Measurements from ENCODE around the gene DGKH.
A peak's percentile ranks its signal among the peaks of the same experiment; 100 is the strongest.

Gene DGKH

GRCh38 chr13:42190529-42190928 lies 142.1 kb downstream of the DGKH start:
- DNase-seq (ENCODE audit: extremely low spot score), result no peak
- ChIA-PET CTCF (interaction anchor here (0.8 to 1.5 kb wide), 3 partner anchors 11 to 17 kb away, joined by 3 to 4 read pairs (median 4); no protein-coding TSS in a partner anchor), POLR2A (interaction anchor here (0.6 kb wide), 1 partner anchor 9 kb away, joined by 3 read pairs; no protein-coding TSS in a partner anchor)
- TF ChIP-seq, protein P1, sequence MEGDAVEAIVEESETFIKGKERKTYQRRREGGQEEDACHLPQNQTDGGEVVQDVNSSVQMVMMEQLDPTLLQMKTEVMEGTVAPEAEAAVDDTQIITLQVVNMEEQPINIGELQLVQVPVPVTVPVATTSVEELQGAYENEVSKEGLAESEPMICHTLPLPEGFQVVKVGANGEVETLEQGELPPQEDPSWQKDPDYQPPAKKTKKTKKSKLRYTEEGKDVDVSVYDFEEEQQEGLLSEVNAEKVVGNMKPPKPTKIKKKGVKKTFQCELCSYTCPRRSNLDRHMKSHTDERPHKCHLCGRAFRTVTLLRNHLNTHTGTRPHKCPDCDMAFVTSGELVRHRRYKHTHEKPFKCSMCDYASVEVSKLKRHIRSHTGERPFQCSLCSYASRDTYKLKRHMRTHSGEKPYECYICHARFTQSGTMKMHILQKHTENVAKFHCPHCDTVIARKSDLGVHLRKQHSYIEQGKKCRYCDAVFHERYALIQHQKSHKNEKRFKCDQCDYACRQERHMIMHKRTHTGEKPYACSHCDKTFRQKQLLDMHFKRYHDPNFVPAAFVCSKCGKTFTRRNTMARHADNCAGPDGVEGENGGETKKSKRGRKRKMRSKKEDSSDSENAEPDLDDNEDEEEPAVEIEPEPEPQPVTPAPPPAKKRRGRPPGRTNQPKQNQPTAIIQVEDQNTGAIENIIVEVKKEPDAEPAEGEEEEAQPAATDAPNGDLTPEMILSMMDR (IDR thresholded peaks at IDR 0.05; ENCODE audit: control extremely low read depth, extremely low read depth, low read depth, missing control alignments), result no peak

DNA sequence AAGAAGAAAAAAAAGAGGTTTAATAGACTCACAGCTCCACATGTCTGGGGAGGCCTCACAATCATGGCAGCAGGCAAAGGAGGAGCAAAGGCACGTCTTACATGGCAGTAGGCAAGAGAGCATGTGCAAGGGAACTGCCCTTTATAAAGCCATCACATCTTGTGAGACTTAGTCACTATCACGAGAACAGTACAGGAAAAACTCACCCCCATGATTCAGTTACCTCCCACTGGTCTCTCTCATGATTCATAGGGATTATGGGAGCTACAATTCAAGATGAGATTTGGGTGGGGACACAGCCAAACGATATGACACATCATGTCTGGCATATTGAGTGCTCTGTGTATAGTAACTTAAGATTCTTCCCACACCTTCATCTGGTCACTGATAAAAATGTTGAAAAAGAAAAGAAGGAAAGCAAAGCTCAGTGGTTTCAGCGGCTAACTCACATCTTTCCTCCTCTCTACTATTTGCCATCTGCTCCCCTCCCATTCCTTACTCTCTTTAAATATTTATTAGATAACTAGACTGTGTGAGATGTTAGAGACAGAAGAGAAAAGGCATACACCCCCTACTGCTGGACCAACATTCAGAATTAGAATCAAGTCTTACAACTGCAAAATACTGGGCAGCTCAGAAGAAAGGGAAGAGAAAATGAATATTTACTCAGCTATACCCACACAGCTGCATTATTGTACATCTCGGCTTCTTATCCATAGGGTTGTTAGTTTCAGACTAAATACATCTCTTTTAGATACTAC lies 163.4 kb downstream of the DGKH start:
- CTCF ChIA-PET, result interaction anchor here (1.5 to 1.6 kb wide), 2 partner anchors 13 to 22 kb away, joined by 3 to 4 read pairs; no protein-coding TSS in a partner anchor
- TF ChIP-seq, protein P1 (IDR thresholded peaks at IDR 0.05; ENCODE audit: control extremely low read depth, extremely low read depth, low read depth, missing control alignments), result no peak
- no peak for DNase-seq (ENCODE audit: extremely low spot score)
- POLR2A ChIA-PET, result no interaction called here

DNA sequence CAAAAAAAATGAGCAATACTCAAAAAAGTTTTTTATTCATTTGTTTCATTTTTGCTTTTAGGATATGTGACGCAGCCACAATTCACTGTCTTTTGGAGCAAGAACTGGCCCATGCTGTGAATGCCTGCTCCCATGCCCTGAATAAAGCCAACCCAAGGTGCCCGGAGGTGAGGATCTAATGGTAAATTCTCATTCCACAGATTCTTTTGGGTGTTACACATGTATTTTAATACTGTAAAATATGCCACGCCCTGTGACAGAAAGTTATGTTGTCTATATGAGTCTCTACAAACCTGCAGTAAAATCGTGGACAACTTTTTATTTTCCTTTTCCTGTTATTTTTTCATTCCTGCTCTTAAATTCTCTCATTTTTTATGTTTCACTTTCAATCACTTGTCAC lies 166.0 kb downstream of the DGKH start:
- TF ChIP-seq, protein P1 (IDR thresholded peaks at IDR 0.05; ENCODE audit: control extremely low read depth, extremely low read depth, low read depth, missing control alignments), result no peak
- no peak for DNase-seq (ENCODE audit: extremely low spot score)
- ChIA-PET CTCF (interaction anchor here (1.0 to 1.7 kb wide), 2 partner anchors 10 to 546 kb away, joined by 3 to 5 read pairs; no protein-coding TSS in a partner anchor), POLR2A (no interaction called here)

GRCh38 chr13:42215578-42216421 lies 167.4 kb downstream of the DGKH start:
- CTCF ChIA-PET, result interaction anchor here (0.9 to 1.6 kb wide), 5 partner anchors 9 to 548 kb away, joined by 3 to 9 read pairs (median 3); no protein-coding TSS in a partner anchor
- DNase-seq (ENCODE audit: extremely low spot score), result no peak
- TF ChIP-seq, protein P1 (IDR thresholded peaks at IDR 0.05; ENCODE audit: control extremely low read depth, extremely low read depth, low read depth, missing control alignments), result peak; percentile 37
- POLR2A ChIA-PET, result no interaction called here

DNA sequence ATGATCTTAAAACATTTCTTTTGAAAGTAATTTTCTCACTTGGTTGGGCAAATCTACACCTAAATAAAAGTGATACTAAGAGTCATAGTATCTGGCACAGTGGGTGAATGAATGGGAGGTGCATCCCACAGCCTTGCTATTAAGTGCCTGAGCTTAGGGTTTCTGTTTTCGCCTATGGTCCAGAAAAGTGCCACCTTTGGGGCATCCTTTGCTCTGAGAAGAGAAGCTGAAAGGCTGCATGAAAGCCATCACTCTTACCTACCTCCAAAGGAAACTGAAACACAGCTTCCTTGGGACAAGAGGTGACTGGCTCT lies 167.9 kb downstream of the DGKH start:
- POLR2A ChIA-PET, result no interaction called here
- no peak for DNase-seq (ENCODE audit: extremely low spot score)
- TF ChIP-seq, protein P1 (IDR thresholded peaks at IDR 0.05; ENCODE audit: control extremely low read depth, extremely low read depth, low read depth, missing control alignments), result no peak
- CTCF ChIA-PET, result interaction anchor here (0.9 to 1.6 kb wide), 4 partner anchors 9 to 348 kb away, joined by 3 to 9 read pairs (median 3); no protein-coding TSS in a partner anchor

GRCh38 chr13:42218576-42218975 lies 170.1 kb downstream of the DGKH start:
- TF ChIP-seq, protein P1 (IDR thresholded peaks at IDR 0.05; ENCODE audit: control extremely low read depth, extremely low read depth, low read depth, missing control alignments), result no peak
- no peak for DNase-seq (ENCODE audit: extremely low spot score)
- ChIA-PET POLR2A (no interaction called here), CTCF (no interaction called here)
